Vagina (tissue), 2 donors: Measurements from ENCODE around the gene AP1G2.

Source experiments
- CTCF ChIP-seq, 3 experiments: fragments of 450-650 bp in 2 of 3; fragments of 200-600 bp in 1 of 3; sonication (generic) in 1 of 3; IDR thresholded peaks; one replicate each; pipeline ENCODE4 v1.5.1; 2017 to 2019; ENCODE audit warnings: antibody characterized with exemption in 3 of 3, mild to moderate bottlenecking in 2 of 3, moderate library complexity in 2 of 3
- POLR2AphosphoS5 ChIP-seq, 2 donors: sonication (generic); formaldehyde crosslinking; IDR thresholded peaks; one replicate each; pipeline ENCODE4 v1.9.0; 2017; ENCODE audit warnings: antibody characterized with exemption in 2 of 2, mild to moderate bottlenecking in 2 of 2, low read depth in 1 of 2; ENCODE audit not compliant: insufficient read depth in 1 of 2

- TF ChIP-seq POLR2AphosphoS5 (IDR thresholded peaks at IDR 0.05; ENCODE audit: insufficient read depth in 1 of 2, low read depth in 1 of 2) (no peak), CTCF (IDR thresholded peaks at IDR 0.05) (no peak)
Observed at GRCh38 chr14:23569443-23570151, 2.0 kb upstream of the AP1G2 start.
